Mucosa of descending colon (tissue), 3 donors: Measurements from ENCODE around the gene NSL1. TPM values are rescaled to one million over a fixed set of nuclear protein-coding genes. Genes with fewer than 3 reads are reported as not detected.

Experiments used
- ATAC-seq: fragments of 200-7000 bp; cut with Tn5 transposase; one replicate; pipeline ENCODE4 v1.9.1; 2020; ENCODE audit warnings: mild to moderate bottlenecking, moderate library complexity
- DNase-seq, 3 donors: peaks; one replicate each; pipeline ENCODE4 v3.0.0-alpha.2; 2020
- H3K36me3 ChIP-seq: fragments of 200-600 bp; one replicate; pipeline ENCODE4 v1.8.0; 2021; ENCODE audit warnings: low read depth, mild to moderate bottlenecking
- H3K4me1 ChIP-seq: fragments of 200-600 bp; one replicate; pipeline ENCODE4 v1.8.0; 2021; ENCODE audit warnings: low read depth, mild to moderate bottlenecking
- H3K4me3 ChIP-seq: fragments of 200-600 bp; one replicate; pipeline ENCODE4 v1.8.0; 2021; ENCODE audit warnings: mild to moderate bottlenecking
- H3K9me3 ChIP-seq: fragments of 200-600 bp; one replicate; pipeline ENCODE4 v1.8.0; 2021; ENCODE audit warnings: mild to moderate bottlenecking
- intact Hi-C, 2 donors: fragments of 100-400 bp; cut with DNase I in 1 of 2; cut with micrococcal nuclease in 1 of 2; formaldehyde crosslinking; loops; one replicate each; pipeline versions ENCODE4 v1.11.0 to v1.11.1; 2022; cut with DNase I, micrococcal nuclease
- total RNA-seq, 3 donors: library from RNA; stranded (reverse); fragmentation: NEBNext Ultra II Directional in 2 of 3; extraction: Animal tissue kit (Norgen Biotek cat#: 25700) in 2 of 3; gene quantifications; one replicate each; pipeline versions ENCODE4 v1.2.1 to v1.2.4, GENCODE V29; 2021 to 2023
- TF ChIP-seq, protein P1 (sequence below): fragments of 200-600 bp; IDR thresholded peaks from one replicate; pipeline ENCODE4 v1.8.0; 2022; ENCODE audit warnings: antibody characterized with exemption, mild to moderate bottlenecking
- donor health status: DM: no; HTN: no; CAD: no; lungs with moderate emphysema.
- donor health status: DM: no; HTN: no; CAD: no.
- donor health status: DM: no; HTN: yes; CAD: no.

Gene NSL1
- total RNA-seq, 3 donors from 2014 or later = 20.4 to 25.3 (median 21.5) TPM

GRCh38 chr1:212700892-212701819 is 90.4 kb downstream of the NSL1 start:
- H3K36me3 ChIP-seq = no peaks in the 10 kb centered on the region
- no peaks in the 10 kb centered on the region for H3K9me3 ChIP-seq
- ATAC-seq (peak; percentile 31), DNase-seq (peak; percentile 32 to 66 (median 37))
- TF ChIP-seq, protein P1, sequence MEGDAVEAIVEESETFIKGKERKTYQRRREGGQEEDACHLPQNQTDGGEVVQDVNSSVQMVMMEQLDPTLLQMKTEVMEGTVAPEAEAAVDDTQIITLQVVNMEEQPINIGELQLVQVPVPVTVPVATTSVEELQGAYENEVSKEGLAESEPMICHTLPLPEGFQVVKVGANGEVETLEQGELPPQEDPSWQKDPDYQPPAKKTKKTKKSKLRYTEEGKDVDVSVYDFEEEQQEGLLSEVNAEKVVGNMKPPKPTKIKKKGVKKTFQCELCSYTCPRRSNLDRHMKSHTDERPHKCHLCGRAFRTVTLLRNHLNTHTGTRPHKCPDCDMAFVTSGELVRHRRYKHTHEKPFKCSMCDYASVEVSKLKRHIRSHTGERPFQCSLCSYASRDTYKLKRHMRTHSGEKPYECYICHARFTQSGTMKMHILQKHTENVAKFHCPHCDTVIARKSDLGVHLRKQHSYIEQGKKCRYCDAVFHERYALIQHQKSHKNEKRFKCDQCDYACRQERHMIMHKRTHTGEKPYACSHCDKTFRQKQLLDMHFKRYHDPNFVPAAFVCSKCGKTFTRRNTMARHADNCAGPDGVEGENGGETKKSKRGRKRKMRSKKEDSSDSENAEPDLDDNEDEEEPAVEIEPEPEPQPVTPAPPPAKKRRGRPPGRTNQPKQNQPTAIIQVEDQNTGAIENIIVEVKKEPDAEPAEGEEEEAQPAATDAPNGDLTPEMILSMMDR = no peak
- peaks cover 12% of the 10 kb centered on the region for H3K4me1 ChIP-seq
- no peak overlapping the region for H3K4me3 ChIP-seq
- intact Hi-C loops = no loop called here

DNA sequence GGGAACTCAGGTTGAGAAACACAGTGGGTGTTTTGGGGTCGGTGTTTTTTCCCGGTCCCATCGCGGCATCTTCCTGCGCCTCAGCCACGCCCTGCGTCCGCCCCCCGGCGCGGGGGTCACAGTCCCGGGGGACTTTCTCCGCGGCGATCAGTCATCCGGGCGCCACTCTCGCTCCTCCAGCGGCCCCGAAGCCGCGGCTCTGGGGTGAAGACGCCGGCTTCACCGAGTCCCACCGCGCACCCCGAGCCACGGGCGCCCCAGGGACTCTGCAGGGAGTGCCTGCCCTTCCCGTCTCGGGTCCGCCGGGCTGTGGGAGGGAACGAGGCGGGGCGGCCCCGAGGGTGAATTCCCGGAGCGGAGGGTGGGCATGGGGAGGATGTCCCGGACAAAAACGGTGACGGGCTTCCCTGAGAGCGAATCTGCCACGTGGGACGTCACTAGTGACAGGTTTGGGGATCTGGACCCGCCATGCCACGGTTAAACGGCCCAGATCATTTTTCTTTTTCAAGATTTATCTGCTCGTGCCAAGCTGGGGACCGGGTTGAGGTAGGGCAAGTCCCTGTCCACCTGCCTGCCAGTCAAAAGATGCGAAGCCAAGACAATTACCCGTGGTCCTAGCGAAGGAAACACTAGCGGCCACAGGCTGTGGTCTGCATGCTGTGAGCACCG is 91.2 kb downstream of the NSL1 start:
- peaks cover 12% of the 10 kb centered on the region for H3K4me1 ChIP-seq
- TF ChIP-seq, protein P1 = no peak
- DNase-seq = peak; percentile 26 to 63 (median 46)
- no peak overlapping the region for H3K4me3 ChIP-seq
- peak; percentile 19 for ATAC-seq
- intact Hi-C loops = no loop called here
- H3K9me3 ChIP-seq = no peaks in the 10 kb centered on the region
- H3K36me3 ChIP-seq = no peaks in the 10 kb centered on the region

GRCh38 chr1:212699625-212700222 is 91.9 kb downstream of the NSL1 start, which contains the start of gene BATF3:
TSS of gene BATF3 (minus strand) at chr1:212699840. CDS start at chr1:212699762, 78 bp downstream.
- TF ChIP-seq, protein P1 = no peak
- Histone ChIP-seq H3K36me3 (no peaks in the 10 kb centered on the region), H3K4me3 (no peak within 1 kb of the TSS), H3K9me3 (no peaks in the 10 kb centered on the region), H3K4me1 (peaks cover 12% of the 10 kb centered on the region)
- intact Hi-C loops = no loop called here
- ATAC-seq = peak; percentile 82
- DNase-seq = peak; percentile 39 to 71 (median 65)

- TF ChIP-seq, protein P1 = peak; percentile 16
- no peaks in the 10 kb centered on the region for H3K9me3 ChIP-seq
- DNase-seq (peak; percentile 41 to 69 (median 59)), ATAC-seq (peak; percentile 81)
- no peaks in the 10 kb centered on the region for H3K36me3 ChIP-seq
- peaks cover 12% of the 10 kb centered on the region for H3K4me1 ChIP-seq
- intact Hi-C loops = no loop called here
- H3K4me3 ChIP-seq = no peak overlapping the region
Observed at GRCh38 chr1:212699104-212699624, 92.4 kb downstream of the NSL1 start.

GRCh38 chr1:212698467-212699103 is 93.0 kb downstream of the NSL1 start:
- DNase-seq = no peak
- intact Hi-C loops = no loop called here
- TF ChIP-seq, protein P1 = no peak
- ATAC-seq = no peak
- Histone ChIP-seq H3K9me3 (no peaks in the 10 kb centered on the region), H3K4me3 (no peak overlapping the region), H3K4me1 (peaks cover 12% of the 10 kb centered on the region), H3K36me3 (no peaks in the 10 kb centered on the region)
